ENCODE measurements around the gene OR5B3. TPM values are rescaled to one million over a fixed set of nuclear protein-coding genes. Genes with fewer than 3 reads are reported as not detected.

Gene OR5B3
- total RNA-seq, 2 experiments from 2014 or later, result not detected

GRCh38 chr11:58390551-58391063, 16.1 kb downstream of the OR5B3 start:
- H3K4me1 Mint-ChIP-seq, result no peaks in the 10 kb centered on the region
- ATAC-seq (no peak), DNase-seq (no peak)
- CTCF ChIA-PET, result no interaction called here
- H3K4me3 Mint-ChIP-seq, result no peak overlapping the region
- peaks cover 10% of the 10 kb centered on the region for H3K9me3 Mint-ChIP-seq (ENCODE audit: low read depth)
- H3K27ac Mint-ChIP-seq, result no peak overlapping the region
- H3K27me3 Mint-ChIP-seq, result no peaks in the 10 kb centered on the region
- no peaks in the 10 kb centered on the region for H3K36me3 Mint-ChIP-seq

GRCh38 chr11:58358969-58359368, 47.7 kb downstream of the OR5B3 start, which contains the start of gene OR5B17:
Gene OR5B17, minus strand, starts transcription at chr11:58359069. Its CDS starts 0 bp downstream, at chr11:58359069.
- H3K4me3 Mint-ChIP-seq, result no peak within 1 kb of the TSS
- no peaks in the 10 kb centered on the region for H3K36me3 Mint-ChIP-seq
- no peaks in the 10 kb centered on the region for H3K4me1 Mint-ChIP-seq
- CTCF ChIA-PET, result no interaction called here
- H3K27ac Mint-ChIP-seq, result no peak within 1 kb of the TSS
- DNase-seq (no peak), ATAC-seq (no peak)
- H3K27me3 Mint-ChIP-seq, result peaks cover 14% of the 10 kb centered on the region
- no peaks in the 10 kb centered on the region for H3K9me3 Mint-ChIP-seq (ENCODE audit: low read depth)

- ATAC-seq (no peak), DNase-seq (no peak)
- Mint-ChIP-seq H3K36me3 (no peaks in the 10 kb centered on the region), H3K4me3 (no peak overlapping the region), H3K9me3 (ENCODE audit: low read depth) (no peaks in the 10 kb centered on the region), H3K4me1 (no peaks in the 10 kb centered on the region), H3K27me3 (no peaks in the 10 kb centered on the region), H3K27ac (no peak overlapping the region)
- CTCF ChIA-PET, result no interaction called here
These were observed 51.9 kb downstream of the OR5B3 start for GRCh38 chr11:58354727-58355126.

Other genes starting within 250 kb of the OR5B3 start
- gene OR9Q2, start 217.8 kb downstream of the OR5B3 start, total RNA-seq, result not detected
- gene OR1S2, start 202.7 kb downstream of the OR5B3 start, total RNA-seq, result not detected
- gene OR1S1, start 194.2 kb downstream of the OR5B3 start, total RNA-seq, result not detected
- not detected for gene OR10Q1, start 178.0 kb downstream of the OR5B3 start, total RNA-seq
- not detected for gene OR10W1, start 138.6 kb downstream of the OR5B3 start, total RNA-seq
- gene OR5B17, start 47.8 kb downstream of the OR5B3 start, total RNA-seq, result not detected
- not detected for gene OR5B2, start 21.2 kb upstream of the OR5B3 start, total RNA-seq
- gene OR5B12, start 35.4 kb upstream of the OR5B3 start, total RNA-seq, result not detected
- gene OR5B21, start 101.2 kb upstream of the OR5B3 start, total RNA-seq, result under 1 TPM; 0.44 to 0.96 TPM
- 100 to 1,000 TPM; 141 to 225 TPM for gene LPXN, start 169.0 kb upstream of the OR5B3 start, total RNA-seq
- gene ZFP91, start 172.2 kb upstream of the OR5B3 start, total RNA-seq, result 10 to 100 TPM; 54.8 to 69.7 TPM
- gene CNTF, start 215.8 kb upstream of the OR5B3 start, total RNA-seq, result 1 to 10 TPM; 3.4 to 3.5 TPM